ENCODE results near the gene CTDSPL.
A peak's percentile ranks its signal among the peaks of the same experiment; 100 is the strongest.

Gene CTDSPL

GRCh38 chr3:37974121-37975083 is 112.7 kb downstream of the CTDSPL start:
- H3K36me3 ChIP-seq (replicated peaks; ENCODE audit: insufficient read depth, low read length): no peaks in the 10 kb centered on the region
- no peaks in the 10 kb centered on the region for H3K9me2 ChIP-seq (replicated peaks; ENCODE audit: insufficient read depth, low read length)
- H3K4me3 ChIP-seq (ENCODE audit: low read length): no peak overlapping the region
- no peaks in the 10 kb centered on the region for H3K4me1 ChIP-seq (ENCODE audit: low read length)
- H3K27ac ChIP-seq (ENCODE audit: low read length): no peak overlapping the region
- H3K9ac ChIP-seq (ENCODE audit: low read length): no peak overlapping the region
- no peak for TF ChIP-seq EZH2phosphoT487 (IDR thresholded peaks at IDR 0.05; ENCODE audit: low read length)
- TF ChIP-seq, protein P1, sequence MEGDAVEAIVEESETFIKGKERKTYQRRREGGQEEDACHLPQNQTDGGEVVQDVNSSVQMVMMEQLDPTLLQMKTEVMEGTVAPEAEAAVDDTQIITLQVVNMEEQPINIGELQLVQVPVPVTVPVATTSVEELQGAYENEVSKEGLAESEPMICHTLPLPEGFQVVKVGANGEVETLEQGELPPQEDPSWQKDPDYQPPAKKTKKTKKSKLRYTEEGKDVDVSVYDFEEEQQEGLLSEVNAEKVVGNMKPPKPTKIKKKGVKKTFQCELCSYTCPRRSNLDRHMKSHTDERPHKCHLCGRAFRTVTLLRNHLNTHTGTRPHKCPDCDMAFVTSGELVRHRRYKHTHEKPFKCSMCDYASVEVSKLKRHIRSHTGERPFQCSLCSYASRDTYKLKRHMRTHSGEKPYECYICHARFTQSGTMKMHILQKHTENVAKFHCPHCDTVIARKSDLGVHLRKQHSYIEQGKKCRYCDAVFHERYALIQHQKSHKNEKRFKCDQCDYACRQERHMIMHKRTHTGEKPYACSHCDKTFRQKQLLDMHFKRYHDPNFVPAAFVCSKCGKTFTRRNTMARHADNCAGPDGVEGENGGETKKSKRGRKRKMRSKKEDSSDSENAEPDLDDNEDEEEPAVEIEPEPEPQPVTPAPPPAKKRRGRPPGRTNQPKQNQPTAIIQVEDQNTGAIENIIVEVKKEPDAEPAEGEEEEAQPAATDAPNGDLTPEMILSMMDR (IDR thresholded peaks at IDR 0.05; ENCODE audit: low read length): peak; percentile 91
- no peak overlapping the region for H3K4me2 ChIP-seq (ENCODE audit: low read depth, low read length)
- H4K20me1 ChIP-seq (ENCODE audit: insufficient read depth, low read length): no peaks in the 10 kb centered on the region
- H3K27me3 ChIP-seq (replicated peaks; ENCODE audit: insufficient read depth, low read length): no peaks in the 10 kb centered on the region
- DNase-seq: peak; percentile 61
- H3K79me2 ChIP-seq (ENCODE audit: low read length): no peaks in the 10 kb centered on the region
- no peaks in the 10 kb centered on the region for H3K9me3 ChIP-seq (replicated peaks; ENCODE audit: insufficient read depth, low read length)
- H3F3A ChIP-seq (ENCODE audit: insufficient read depth, low read length): no peaks in the 10 kb centered on the region
- H2AFZ ChIP-seq (ENCODE audit: low read length): no peak overlapping the region

DNA sequence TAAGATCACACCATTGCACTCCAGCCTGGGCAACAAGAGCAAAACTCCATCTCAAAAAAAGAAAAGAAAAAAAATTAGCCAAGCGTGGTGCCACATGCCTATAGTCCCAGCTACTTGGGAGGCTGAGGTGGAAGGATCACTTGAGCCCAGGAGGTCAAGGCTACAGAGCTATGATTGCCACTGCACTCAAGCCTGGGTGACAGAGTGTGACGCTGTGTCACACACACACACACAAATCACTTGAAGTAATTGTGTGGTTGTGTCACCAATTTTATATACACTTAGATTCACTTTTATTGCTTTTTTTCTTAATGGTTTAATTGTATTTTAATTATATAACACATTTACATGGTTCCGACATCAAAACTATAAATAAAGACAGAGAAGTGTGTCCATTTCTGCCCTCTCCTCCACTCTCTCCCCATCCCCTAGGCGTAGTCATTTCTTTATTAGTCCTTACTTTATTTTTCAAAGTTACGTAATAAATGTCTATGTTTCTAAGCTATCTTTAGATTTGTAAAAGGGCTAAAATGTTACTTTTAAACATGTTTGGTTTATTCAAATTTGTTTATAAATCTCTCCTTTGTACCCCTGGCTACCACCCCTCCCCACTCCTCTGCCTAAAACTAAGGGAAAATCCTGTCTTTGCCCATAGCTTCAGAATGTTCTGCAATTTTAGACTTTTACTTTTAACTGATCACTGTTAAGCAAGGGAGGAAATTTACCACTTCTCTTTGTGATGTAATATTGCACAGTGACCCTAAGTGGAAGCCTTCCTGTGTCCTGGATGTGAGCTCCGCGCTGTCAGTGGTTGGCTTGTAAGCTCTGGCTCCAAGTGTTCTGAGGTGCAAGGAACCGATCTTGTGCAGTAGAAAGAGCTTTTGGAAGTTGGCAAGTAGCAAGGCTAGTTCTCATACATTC is 118.1 kb downstream of the CTDSPL start:
- Histone ChIP-seq H2AFZ (ENCODE audit: low read length) (no peak overlapping the region), H3K4me3 (ENCODE audit: low read length) (no peak overlapping the region), H3K4me1 (ENCODE audit: low read length) (no peaks in the 10 kb centered on the region), H3K79me2 (ENCODE audit: low read length) (no peaks in the 10 kb centered on the region), H3K9me2 (replicated peaks; ENCODE audit: insufficient read depth, low read length) (no peaks in the 10 kb centered on the region), H3F3A (ENCODE audit: insufficient read depth, low read length) (no peaks in the 10 kb centered on the region), H3K9me3 (replicated peaks; ENCODE audit: insufficient read depth, low read length) (no peaks in the 10 kb centered on the region), H3K27ac (ENCODE audit: low read length) (no peak overlapping the region), H4K20me1 (ENCODE audit: insufficient read depth, low read length) (no peaks in the 10 kb centered on the region), H3K4me2 (ENCODE audit: low read depth, low read length) (no peak overlapping the region), H3K9ac (ENCODE audit: low read length) (no peak overlapping the region), H3K27me3 (replicated peaks; ENCODE audit: insufficient read depth, low read length) (no peaks in the 10 kb centered on the region), H3K36me3 (replicated peaks; ENCODE audit: insufficient read depth, low read length) (no peaks in the 10 kb centered on the region)
- no peak for DNase-seq
- TF ChIP-seq EZH2 (optimal IDR thresholded peaks at IDR 0.05; ENCODE audit: low read depth, low read length) (no peak), EZH2phosphoT487 (IDR thresholded peaks at IDR 0.05; ENCODE audit: low read length) (no peak)
- TF ChIP-seq, protein P1 (IDR thresholded peaks at IDR 0.05; ENCODE audit: low read length): no peak

DNA sequence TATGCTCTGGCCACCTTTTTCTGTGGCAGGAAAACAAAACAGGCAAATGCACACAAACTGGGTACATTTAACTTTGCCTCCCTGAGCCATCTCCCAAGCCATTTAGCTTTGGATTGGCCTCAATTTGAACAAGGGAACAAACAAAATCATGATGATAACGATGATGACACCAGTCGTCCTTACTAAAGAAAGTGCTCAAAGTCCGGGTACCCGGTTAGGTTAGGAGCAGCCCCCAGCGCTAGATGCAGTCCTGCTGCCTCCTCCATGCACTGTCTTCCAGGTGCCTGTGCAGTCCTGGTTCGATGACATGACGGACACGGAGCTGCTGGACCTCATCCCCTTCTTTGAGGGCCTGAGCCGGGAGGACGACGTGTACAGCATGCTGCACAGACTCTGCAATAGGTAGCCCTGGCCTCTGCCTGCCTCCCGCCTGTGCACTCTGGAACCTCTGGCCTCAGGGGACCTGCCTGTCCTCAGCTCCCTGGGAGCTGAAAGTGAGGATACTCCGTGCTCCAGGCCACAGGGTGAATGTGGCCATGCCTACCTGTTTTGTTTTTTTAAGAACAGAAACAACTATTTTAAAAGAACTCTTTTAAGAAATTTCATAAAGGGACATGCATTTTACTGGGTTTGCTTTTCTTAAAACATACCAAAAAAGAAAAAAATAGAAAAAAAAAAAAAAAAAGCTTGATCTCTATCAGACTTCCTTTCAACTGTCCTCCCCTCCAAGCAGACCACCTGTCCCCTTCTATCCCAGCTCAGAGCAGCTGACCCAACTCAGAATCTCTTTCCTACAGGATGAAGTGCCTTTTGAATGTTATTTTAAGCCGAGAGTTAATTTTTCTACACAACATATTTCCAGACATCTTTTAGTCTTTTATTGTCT is 119.0 kb downstream of the CTDSPL start:
- H3K4me2 ChIP-seq (ENCODE audit: low read depth, low read length): no peak overlapping the region
- no peak overlapping the region for H3K9ac ChIP-seq (ENCODE audit: low read length)

More for the DNA sequence above, 119.0 kb downstream of the CTDSPL start:
- H3K27me3 ChIP-seq (replicated peaks; ENCODE audit: insufficient read depth, low read length): no peaks in the 10 kb centered on the region
- DNase-seq: no peak
- no peak overlapping the region for H3K4me3 ChIP-seq (ENCODE audit: low read length)
- H3K36me3 ChIP-seq (replicated peaks; ENCODE audit: insufficient read depth, low read length): no peaks in the 10 kb centered on the region
- H4K20me1 ChIP-seq (ENCODE audit: insufficient read depth, low read length): no peaks in the 10 kb centered on the region
- H3K79me2 ChIP-seq (ENCODE audit: low read length): no peaks in the 10 kb centered on the region
- TF ChIP-seq, protein P1 (IDR thresholded peaks at IDR 0.05; ENCODE audit: low read length): no peak
- no peak for TF ChIP-seq EZH2 (optimal IDR thresholded peaks at IDR 0.05; ENCODE audit: low read depth, low read length)
- TF ChIP-seq EZH2phosphoT487 (IDR thresholded peaks at IDR 0.05; ENCODE audit: low read length): no peak
- no peaks in the 10 kb centered on the region for H3K4me1 ChIP-seq (ENCODE audit: low read length)
- no peaks in the 10 kb centered on the region for H3K9me2 ChIP-seq (replicated peaks; ENCODE audit: insufficient read depth, low read length)
- no peaks in the 10 kb centered on the region for H3K9me3 ChIP-seq (replicated peaks; ENCODE audit: insufficient read depth, low read length)
- no peak overlapping the region for H2AFZ ChIP-seq (ENCODE audit: low read length)
- no peaks in the 10 kb centered on the region for H3F3A ChIP-seq (ENCODE audit: insufficient read depth, low read length)
- no peak overlapping the region for H3K27ac ChIP-seq (ENCODE audit: low read length)
